K562 (cell line): ENCODE results near the gene HOXB3. TPM values are rescaled to one million over a fixed set of nuclear protein-coding genes. Genes with fewer than 3 reads are reported as not detected.

Experiments used
- CHD2 ChIP-seq: IDR thresholded peaks from 2 replicates; pipeline ENCODE4 v1.6.1; 2011; ENCODE audit warnings: low read depth, low read length
- CXXC5 ChIP-seq: fragments of 250-450 bp; sonication (Bioruptor Pico); IDR thresholded peaks from 2 replicates; pipeline ENCODE4 v1.8.0; 2022; ENCODE audit warnings: inconsistent platforms, mild to moderate bottlenecking, moderate library complexity
- FOXA3 ChIP-seq, 2 experiments: fragments of 450-650 bp in 1 of 2; sonication (generic) in 1 of 2; formaldehyde crosslinking; IDR thresholded peaks in 1 of 2; conservative IDR thresholded peaks in 1 of 2; 2 replicates each; pipeline versions ENCODE4 v1.4.0 to v1.8.0; 2020 to 2022; ENCODE audit warnings: mild to moderate bottlenecking in 2 of 2, missing genetic modification reagents in 1 of 2
- FOXJ2 ChIP-seq: fragments of 200-800 bp; sonication (Bioruptor generic); IDR thresholded peaks from 2 replicates; pipeline ENCODE4 v1.6.1; 2016; ENCODE audit warnings: missing genetic modification characterization, missing compliant biosample characterization
- GTF2F1 ChIP-seq: IDR thresholded peaks from 2 replicates; pipeline ENCODE4 v1.6.1; 2011; ENCODE audit warnings: low read depth, low read length, improper control_type of control experiment
- HMBOX1 ChIP-seq: sonication (generic); IDR thresholded peaks from 2 replicates; pipeline ENCODE4 v1.6.1; 2016
- HSF4 ChIP-seq: fragments of 250-450 bp; sonication (Bioruptor Pico); IDR thresholded peaks from 2 replicates; pipeline ENCODE4 v2.1.2; 2022; ENCODE audit warnings: mild to moderate bottlenecking, moderate library complexity, borderline replicate concordance
- SAP30 ChIP-seq: fragments of 200-600 bp; sonication (generic); IDR thresholded peaks from 2 replicates; pipeline ENCODE4 v1.6.1; 2012; ENCODE audit warnings: borderline replicate concordance, low read depth, mild to moderate bottlenecking, moderate library complexity, low read length, control low read depth, inconsistent platforms; ENCODE audit not compliant: insufficient read depth, poor library complexity, severe bottlenecking
- THAP7 ChIP-seq: fragments of 250-450 bp; sonication (Bioruptor Pico); IDR thresholded peaks from 2 replicates; pipeline ENCODE4 v1.5.0; 2021
- ZNF124 ChIP-seq: sonication (generic); formaldehyde crosslinking; IDR thresholded peaks from 2 replicates; pipeline ENCODE4 v1.8.1; 2022; ENCODE audit warnings: missing genetic modification reagents
- ZNF318 ChIP-seq, 2 experiments: fragments of 450-650 bp; IDR thresholded peaks; 2 replicates each; pipeline ENCODE4 v1.6.1; 2016; ENCODE audit warnings: mild to moderate bottlenecking in 2 of 2, borderline replicate concordance in 1 of 2, low read depth in 1 of 2, moderate library complexity in 1 of 2
- ZNF766 ChIP-seq: fragments of 200-800 bp; sonication (Bioruptor generic); conservative IDR thresholded peaks from 2 replicates; pipeline ENCODE4 v1.6.1; 2016; ENCODE audit warnings: missing genetic modification characterization, missing compliant biosample characterization
- polyA plus RNA-seq, 8 experiments: library from polyadenylated mRNA; depleted of rRNA in 4 of 8; stranded (reverse) in 5 of 8; unstranded in 3 of 8; fragments of >200 nt; fragmentation: Nextera tagmentation in 2 of 8; fragmentation: Illumina TruSeq in 1 of 8; extraction: Ambion mirVana in 2 of 8; extraction: Trizol in 1 of 8; gene quantifications; 2 replicates each; pipeline versions ENCODE4 v1.2.1 to v1.2.3, GENCODE V29; 2011 to 2014; ENCODE audit warnings: inconsistent platforms in 1 of 8, missing spikeins in 1 of 8
- total RNA-seq, 7 experiments: library from RNA; depleted of rRNA in 6 of 7; stranded (reverse); fragments of >200 nt in 6 of 7; fragmentation: Illumina TruSeq in 2 of 7; extraction: Trizol in 2 of 7; gene quantifications; 2 replicates each; pipeline versions ENCODE4 v1.2.1 to v1.2.3, GENCODE V29; 2011 to 2021; ENCODE audit warnings: low replicate concordance in 1 of 7
- TF ChIP-seq, protein P1 (sequence below): fragments of 450-650 bp; IDR thresholded peaks from 2 replicates; pipeline ENCODE4 v1.6.1; 2016; ENCODE audit warnings: mild to moderate bottlenecking

HOXB3 gene
- total and polyA plus RNA-seq, 9 of the 15 experiments (the other 6 are each of a cell fraction or from before 2014, with no cell fraction given) = 2.4 to 41.3 (median 20.2) TPM

GRCh38 chr17:48626245-48627117 is 36.4 kb upstream of the HOXB3 start, which contains the start of gene HOXB9 (continued):
- peak in 1 of 2 experiments; percentile 97; a peak in 2 of 4 replicates for TF ChIP-seq ZNF318 (IDR thresholded peaks at IDR 0.05; ENCODE audit: borderline replicate concordance in 1 of 2, low read depth in 1 of 2)
- TF ChIP-seq FOXJ2 (tag) = peak; percentile 75; the same call in 1 of the 2 replicates
- peak; percentile 14 for TF ChIP-seq SAP30
- TF ChIP-seq THAP7 (CRISPR knock-in tag) = no peak
- TF ChIP-seq CHD2 = 0 out of 2 replicates have a peak, but pooled peaks have one; percentile 12
- TF ChIP-seq ZNF124 (CRISPR knock-in tag) = no peak
- TF ChIP-seq, protein P1, sequence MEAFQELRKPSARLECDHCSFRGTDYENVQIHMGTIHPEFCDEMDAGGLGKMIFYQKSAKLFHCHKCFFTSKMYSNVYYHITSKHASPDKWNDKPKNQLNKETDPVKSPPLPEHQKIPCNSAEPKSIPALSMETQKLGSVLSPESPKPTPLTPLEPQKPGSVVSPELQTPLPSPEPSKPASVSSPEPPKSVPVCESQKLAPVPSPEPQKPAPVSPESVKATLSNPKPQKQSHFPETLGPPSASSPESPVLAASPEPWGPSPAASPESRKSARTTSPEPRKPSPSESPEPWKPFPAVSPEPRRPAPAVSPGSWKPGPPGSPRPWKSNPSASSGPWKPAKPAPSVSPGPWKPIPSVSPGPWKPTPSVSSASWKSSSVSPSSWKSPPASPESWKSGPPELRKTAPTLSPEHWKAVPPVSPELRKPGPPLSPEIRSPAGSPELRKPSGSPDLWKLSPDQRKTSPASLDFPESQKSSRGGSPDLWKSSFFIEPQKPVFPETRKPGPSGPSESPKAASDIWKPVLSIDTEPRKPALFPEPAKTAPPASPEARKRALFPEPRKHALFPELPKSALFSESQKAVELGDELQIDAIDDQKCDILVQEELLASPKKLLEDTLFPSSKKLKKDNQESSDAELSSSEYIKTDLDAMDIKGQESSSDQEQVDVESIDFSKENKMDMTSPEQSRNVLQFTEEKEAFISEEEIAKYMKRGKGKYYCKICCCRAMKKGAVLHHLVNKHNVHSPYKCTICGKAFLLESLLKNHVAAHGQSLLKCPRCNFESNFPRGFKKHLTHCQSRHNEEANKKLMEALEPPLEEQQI = no peak
- peak; percentile 80 for TF ChIP-seq ZNF766
- TF ChIP-seq HSF4 (CRISPR knock-in tag) = no peak
- no peak for TF ChIP-seq FOXA3 (CRISPR knock-in tag; conservative IDR thresholded peaks at IDR 0.05 in 1 of 2, IDR thresholded peaks at IDR 0.05 in 1 of 2)
- peak; percentile 99 for TF ChIP-seq CXXC5 (CRISPR knock-in tag)
- TF ChIP-seq HMBOX1 = no peak
- TF ChIP-seq GTF2F1 = no peak
